ENCODE measurements around the gene GOLGA6C. TPM values are rescaled to one million over a fixed set of nuclear protein-coding genes. Genes with fewer than 3 reads are reported as not detected.
"Not testable (repeated sequence)": the region's sequence is repeated elsewhere in the genome, so short reads cannot be mapped to it uniquely, and the experiment has no call there.

Gene GOLGA6C
- total and polyA plus RNA-seq, 4 donors: not detected

GRCh38 chr15:75302318-75302717 is 44.2 kb downstream of the GOLGA6C start:
- no peak for ATAC-seq (ENCODE audit: low FRiP score)
- Histone ChIP-seq H3K27me3 (ENCODE audit: control insufficient read depth in 1 of 2, insufficient read depth in 2 of 2, low read length in 1 of 2) (no peaks in the 10 kb centered on the region), H3K9me3 (ENCODE audit: control insufficient read depth, low read length) (no peaks in the 10 kb centered on the region), H3K4me1 (ENCODE audit: control insufficient read depth in 1 of 2, insufficient read depth in 2 of 2, low read length in 2 of 2) (no peaks in the 10 kb centered on the region), H3K27ac (ENCODE audit: low read depth in 1 of 2, low read length in 2 of 2) (no peak overlapping the region), H3K36me3 (ENCODE audit: control insufficient read depth in 1 of 2, insufficient read depth in 2 of 2, low read length in 1 of 2) (no peaks in the 10 kb centered on the region), H3K4me3 (ENCODE audit: low read length in 2 of 2) (no peak overlapping the region)
- intact Hi-C loops (cut with DNase I): no loop called here
- DNase-seq: no peak
- WGBS, 2 donors: 85 to 87% methylated on average over 9 of the region's 9 CpGs

DNA sequence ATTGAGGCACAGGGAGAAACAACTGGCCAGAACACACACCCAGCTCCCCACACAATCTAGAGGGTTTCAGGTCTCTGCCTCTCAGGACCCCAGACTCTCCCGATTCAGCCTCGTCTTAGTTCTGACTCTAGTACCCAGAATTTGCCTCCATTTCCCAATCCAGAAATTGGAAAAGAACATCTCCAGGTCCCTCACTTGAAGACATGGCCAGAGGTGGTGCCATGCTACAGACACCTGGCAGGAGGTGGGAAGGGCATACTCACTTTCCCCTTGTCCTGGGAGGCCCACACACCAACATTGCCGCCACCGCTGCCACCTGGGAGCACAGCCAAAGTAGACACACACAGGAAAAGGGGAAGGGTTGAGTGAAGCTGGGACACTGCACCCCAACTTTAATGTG is 44.6 kb downstream of the GOLGA6C start:
- H3K36me3 ChIP-seq (ENCODE audit: control insufficient read depth in 1 of 2, insufficient read depth in 2 of 2, low read length in 1 of 2); H3K27ac ChIP-seq (ENCODE audit: low read depth in 1 of 2, low read length in 2 of 2); H3K9me3 ChIP-seq (ENCODE audit: control insufficient read depth, low read length); H3K4me3 ChIP-seq (ENCODE audit: low read length in 2 of 2); DNase-seq; H3K4me1 ChIP-seq (ENCODE audit: control insufficient read depth in 1 of 2, insufficient read depth in 2 of 2, low read length in 2 of 2); intact Hi-C loops (cut with DNase I); ATAC-seq (ENCODE audit: low FRiP score); H3K27me3 ChIP-seq (ENCODE audit: control insufficient read depth in 1 of 2, insufficient read depth in 2 of 2, low read length in 1 of 2): not testable (repeated sequence)
- WGBS, 2 donors: 82 to 92% methylated on average over 4 of the region's 4 CpGs

DNA sequence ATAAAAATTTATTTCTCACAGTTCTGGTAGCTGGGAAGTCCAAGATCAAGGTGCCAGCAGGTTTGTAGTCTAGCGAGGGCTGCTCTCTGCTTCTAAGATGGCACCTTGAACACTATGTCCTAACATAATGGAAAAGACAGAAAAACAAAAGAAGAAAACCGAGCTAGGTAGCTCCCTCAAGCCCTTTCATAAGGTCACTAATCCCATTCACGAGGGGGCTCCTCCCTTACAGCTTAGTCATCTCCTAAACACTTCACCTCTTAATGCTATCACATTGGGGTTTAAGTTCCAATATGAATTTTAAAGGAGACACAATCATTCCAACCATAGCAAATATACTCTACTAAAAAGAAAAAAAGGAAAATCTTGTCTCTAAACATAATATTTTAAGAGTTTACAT is 48.1 kb downstream of the GOLGA6C start:
- H3K27me3 ChIP-seq (ENCODE audit: control insufficient read depth in 1 of 2, insufficient read depth in 2 of 2, low read length in 1 of 2): peaks cover 0 to 1% of the 10 kb centered on the region in 2 donors
- no peak overlapping the region for H3K27ac ChIP-seq (ENCODE audit: low read depth in 1 of 2, low read length in 2 of 2)
- no peaks in the 10 kb centered on the region for H3K36me3 ChIP-seq (ENCODE audit: control insufficient read depth in 1 of 2, insufficient read depth in 2 of 2, low read length in 1 of 2)
- no peaks in the 10 kb centered on the region for H3K9me3 ChIP-seq (ENCODE audit: control insufficient read depth, low read length)
- 69 to 75% methylated on average over 3 of the region's 3 CpGs for WGBS, 2 donors
- H3K4me1 ChIP-seq (ENCODE audit: control insufficient read depth in 1 of 2, insufficient read depth in 2 of 2, low read length in 2 of 2): no peaks in the 10 kb centered on the region
- intact Hi-C loops (cut with DNase I): no loop called here
- ATAC-seq (ENCODE audit: low FRiP score): no peak
- DNase-seq: no peak
- no peak overlapping the region for H3K4me3 ChIP-seq (ENCODE audit: low read length in 2 of 2)

- ATAC-seq (ENCODE audit: low FRiP score) (no peak), DNase-seq (peak in 1 of 2 donors; percentile 70)
- peaks cover 0 to 2% of the 10 kb centered on the region in 2 donors for H3K27me3 ChIP-seq (ENCODE audit: control insufficient read depth in 1 of 2, insufficient read depth in 2 of 2, low read length in 1 of 2)
- H3K36me3 ChIP-seq (ENCODE audit: control insufficient read depth in 1 of 2, insufficient read depth in 2 of 2, low read length in 1 of 2): no peaks in the 10 kb centered on the region
- H3K4me3 ChIP-seq (ENCODE audit: low read length in 2 of 2): no peak overlapping the region
- H3K4me1 ChIP-seq (ENCODE audit: control insufficient read depth in 1 of 2, insufficient read depth in 2 of 2, low read length in 2 of 2): no peaks in the 10 kb centered on the region
- 30 to 31% methylated on average over 15 of the region's 15 CpGs for WGBS, 2 donors
- H3K9me3 ChIP-seq (ENCODE audit: control insufficient read depth, low read length): no peaks in the 10 kb centered on the region
- no peak overlapping the region for H3K27ac ChIP-seq (ENCODE audit: low read depth in 1 of 2, low read length in 2 of 2)
- intact Hi-C loops (cut with DNase I): no loop called here
Observed at GRCh38 chr15:75307778-75308390, 49.8 kb downstream of the GOLGA6C start.

- ATAC-seq (ENCODE audit: low FRiP score) (no peak), DNase-seq (no peak)
- H3K9me3 ChIP-seq (ENCODE audit: control insufficient read depth, low read length): no peaks in the 10 kb centered on the region
- intact Hi-C loops (cut with DNase I): loop anchor here in 1 of 2 donors (10.0 kb wide), 1 partner anchor 75 kb away; no protein-coding TSS in a partner anchor
- H3K4me3 ChIP-seq (ENCODE audit: low read length in 2 of 2): no peak overlapping the region
- H3K27me3 ChIP-seq (ENCODE audit: control insufficient read depth in 1 of 2, insufficient read depth in 2 of 2, low read length in 1 of 2): peaks cover 0 to 2% of the 10 kb centered on the region in 2 donors
- no peaks in the 10 kb centered on the region for H3K4me1 ChIP-seq (ENCODE audit: control insufficient read depth in 1 of 2, insufficient read depth in 2 of 2, low read length in 2 of 2)
- H3K36me3 ChIP-seq (ENCODE audit: control insufficient read depth in 1 of 2, insufficient read depth in 2 of 2, low read length in 1 of 2): no peaks in the 10 kb centered on the region
- H3K27ac ChIP-seq (ENCODE audit: low read depth in 1 of 2, low read length in 2 of 2): no peak overlapping the region
Observed at GRCh38 chr15:75309711-75310110, 51.6 kb downstream of the GOLGA6C start.

DNA sequence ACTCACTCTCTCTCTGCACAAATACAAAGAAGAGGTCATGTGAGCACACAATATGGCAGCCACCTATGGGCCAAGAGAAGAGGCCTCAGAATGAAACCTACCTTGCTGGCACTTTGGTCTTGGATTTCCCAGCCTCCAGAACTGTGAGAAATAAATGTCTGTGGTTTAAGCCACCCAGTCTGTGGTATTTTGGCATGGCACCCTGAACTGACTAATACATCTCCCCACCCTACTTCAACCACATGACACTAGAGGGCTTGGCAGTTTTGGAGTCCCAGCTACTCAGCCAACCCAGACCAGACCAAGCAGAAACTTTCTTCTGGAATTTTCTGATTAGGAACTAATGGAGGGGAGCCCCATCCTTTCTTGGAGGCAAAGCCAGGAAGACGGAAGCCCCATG is 54.4 kb downstream of the GOLGA6C start:
- DNase-seq; H3K4me3 ChIP-seq (ENCODE audit: low read length in 2 of 2); H3K36me3 ChIP-seq (ENCODE audit: control insufficient read depth in 1 of 2, insufficient read depth in 2 of 2, low read length in 1 of 2); H3K4me1 ChIP-seq (ENCODE audit: control insufficient read depth in 1 of 2, insufficient read depth in 2 of 2, low read length in 2 of 2); H3K27ac ChIP-seq (ENCODE audit: low read depth in 1 of 2, low read length in 2 of 2); H3K9me3 ChIP-seq (ENCODE audit: control insufficient read depth, low read length); H3K27me3 ChIP-seq (ENCODE audit: control insufficient read depth in 1 of 2, insufficient read depth in 2 of 2, low read length in 1 of 2); ATAC-seq (ENCODE audit: low FRiP score): not testable (repeated sequence)
- WGBS, 2 donors: 90 to 95% methylated on average over 1 of the region's 1 CpG
- intact Hi-C loops (cut with DNase I): loop anchor here in 1 of 2 donors (10.0 kb wide), 1 partner anchor 78 kb away; no protein-coding TSS in a partner anchor

DNA sequence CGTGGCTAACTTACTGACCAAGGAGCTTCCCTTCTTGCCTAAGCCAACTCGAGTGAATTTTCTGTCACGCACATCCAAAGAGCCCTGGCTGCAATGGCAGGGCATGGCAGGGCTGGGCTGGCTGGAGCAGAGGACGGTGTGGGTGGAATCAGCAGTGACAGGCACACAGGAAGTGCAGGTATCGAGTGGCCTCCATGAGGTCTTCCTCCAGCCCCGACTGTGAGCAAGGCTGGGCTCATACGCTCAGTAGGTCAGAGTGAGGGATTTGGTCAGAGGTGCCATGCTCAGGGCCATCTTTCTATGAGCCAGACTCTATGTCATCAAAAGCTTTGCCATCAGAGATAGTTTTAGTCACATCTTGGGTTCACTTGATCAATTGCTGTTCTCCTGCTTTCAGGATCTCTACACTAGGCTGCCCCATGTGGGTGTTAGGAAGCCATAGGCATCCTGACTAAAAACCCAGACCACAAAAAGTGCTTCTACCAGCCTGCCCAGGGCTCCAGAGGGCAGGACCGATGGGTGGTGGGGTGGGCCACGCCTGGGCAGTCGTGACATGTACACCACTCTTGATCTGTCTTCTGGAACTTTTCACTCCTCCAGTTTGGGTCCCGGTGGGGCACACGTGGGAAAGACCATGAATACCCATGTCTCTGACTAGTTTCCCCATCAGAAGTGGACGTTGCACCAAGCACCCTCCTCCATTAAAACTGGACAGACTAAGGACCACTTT is 55.1 kb downstream of the GOLGA6C start:
- no peak overlapping the region for H3K4me3 ChIP-seq (ENCODE audit: low read length in 2 of 2)
- no peak overlapping the region for H3K27ac ChIP-seq (ENCODE audit: low read depth in 1 of 2, low read length in 2 of 2)
- no peaks in the 10 kb centered on the region for H3K4me1 ChIP-seq (ENCODE audit: control insufficient read depth in 1 of 2, insufficient read depth in 2 of 2, low read length in 2 of 2)
- DNase-seq (peak in 1 of 2 donors; percentile 64), ATAC-seq (ENCODE audit: low FRiP score) (no peak)
- H3K36me3 ChIP-seq (ENCODE audit: control insufficient read depth in 1 of 2, insufficient read depth in 2 of 2, low read length in 1 of 2): no peaks in the 10 kb centered on the region
- intact Hi-C loops (cut with DNase I): loop anchor here in 1 of 2 donors (10.0 kb wide), 1 partner anchor 78 kb away; no protein-coding TSS in a partner anchor
- no peaks in the 10 kb centered on the region for H3K9me3 ChIP-seq (ENCODE audit: control insufficient read depth, low read length)
- H3K27me3 ChIP-seq (ENCODE audit: control insufficient read depth in 1 of 2, insufficient read depth in 2 of 2, low read length in 1 of 2): peaks cover 0 to 2% of the 10 kb centered on the region in 2 donors
- 86 to 87% methylated on average over 12 to 13 of the region's 13 CpGs for WGBS, 2 donors

DNA sequence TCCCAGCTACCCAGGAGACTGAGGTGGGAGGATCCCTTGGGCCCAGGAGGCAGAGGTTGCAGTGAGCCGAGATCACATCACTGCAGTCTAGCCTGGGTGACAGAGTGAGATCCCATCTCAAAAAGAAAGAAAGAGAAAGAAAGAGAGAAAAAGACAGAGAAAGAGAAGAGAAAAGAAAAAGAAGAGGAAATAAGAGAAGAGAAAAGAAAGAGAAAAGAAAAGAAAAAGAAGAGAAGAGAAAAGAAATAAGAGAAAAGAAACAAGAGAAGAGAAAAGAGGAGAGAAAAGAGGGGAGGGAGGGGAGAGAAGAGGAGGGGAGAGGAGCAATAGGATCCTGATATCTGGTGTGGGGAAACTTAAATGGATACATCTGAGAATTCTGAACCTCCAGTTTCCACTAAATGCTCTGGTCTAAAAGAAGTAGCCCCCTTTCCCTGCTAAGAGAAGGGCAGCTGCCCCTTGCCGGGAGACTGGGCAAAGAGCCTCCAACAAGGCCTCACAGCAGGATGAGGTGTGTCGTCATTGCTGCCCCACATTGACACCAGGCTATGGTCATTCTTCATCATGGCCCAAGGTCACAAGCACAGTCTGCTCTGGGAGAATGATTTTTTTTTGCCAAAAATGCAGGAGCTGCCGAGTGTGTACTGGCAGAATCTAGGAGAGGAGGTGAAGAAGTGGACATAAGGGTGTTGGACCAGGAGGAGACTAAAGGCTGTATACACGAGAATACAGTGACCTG is 56.6 kb downstream of the GOLGA6C start:
- Histone ChIP-seq H3K4me1 (ENCODE audit: control insufficient read depth in 1 of 2, insufficient read depth in 2 of 2, low read length in 2 of 2) (no peaks in the 10 kb centered on the region), H3K36me3 (ENCODE audit: control insufficient read depth in 1 of 2, insufficient read depth in 2 of 2, low read length in 1 of 2) (no peaks in the 10 kb centered on the region), H3K27me3 (ENCODE audit: control insufficient read depth in 1 of 2, insufficient read depth in 2 of 2, low read length in 1 of 2) (peaks cover 0 to 2% of the 10 kb centered on the region in 2 donors), H3K9me3 (ENCODE audit: control insufficient read depth, low read length) (no peaks in the 10 kb centered on the region), H3K27ac (ENCODE audit: low read depth in 1 of 2, low read length in 2 of 2) (no peak overlapping the region), H3K4me3 (ENCODE audit: low read length in 2 of 2) (no peak overlapping the region)
- DNase-seq: peak in 1 of 2 donors; percentile 32
- intact Hi-C loops (cut with DNase I): loop anchor here in 1 of 2 donors (10.0 kb wide), 1 partner anchor 80 kb away; no protein-coding TSS in a partner anchor
- ATAC-seq (ENCODE audit: low FRiP score): no peak
- WGBS, 2 donors: 65 to 77% methylated on average over 5 of the region's 5 CpGs

All from aorta (tissue), 5 donors.